Stimulated activated memory B cell treated with anti-CD40 and anti-IgM and Interleukin-4, amounts not matched to agents 10 μg/mL and 1 μg/mL and 100 μg/mL, for 72 hours (primary cell): ENCODE measurements around the gene BTBD16.

Source experiments
- ATAC-seq: fragments of 150-1000 bp; cut with Tn5 transposase; 2 replicates; pipeline ENCODE4 v1.10.0; 2021
- H3K27ac Mint-ChIP-seq: one replicate; pipeline ENCODE4 v1.8.0; 2022; ENCODE audit warnings: mild to moderate bottlenecking, mixed read lengths
- H3K27me3 Mint-ChIP-seq: one replicate; pipeline ENCODE4 v1.8.0; 2022; ENCODE audit warnings: mixed read lengths
- H3K36me3 Mint-ChIP-seq: one replicate; pipeline ENCODE4 v1.8.0; 2022; ENCODE audit warnings: mixed read lengths
- H3K4me1 Mint-ChIP-seq: one replicate; pipeline ENCODE4 v1.8.0; 2022; ENCODE audit warnings: mixed read lengths
- H3K4me3 Mint-ChIP-seq: one replicate; pipeline ENCODE4 v1.8.0; 2022; ENCODE audit warnings: mild to moderate bottlenecking, moderate library complexity, mixed read lengths
- H3K9me3 Mint-ChIP-seq: one replicate; pipeline ENCODE4 v1.8.0; 2022; ENCODE audit warnings: mixed read lengths

BTBD16 gene

GRCh38 chr10:122257041-122257440 lies 14.1 kb upstream of the BTBD16 start:
- peaks cover 16% of the 10 kb centered on the region for H3K27me3 Mint-ChIP-seq
- H3K4me3 Mint-ChIP-seq = no peak overlapping the region
- H3K4me1 Mint-ChIP-seq = no peaks in the 10 kb centered on the region
- H3K36me3 Mint-ChIP-seq = no peaks in the 10 kb centered on the region
- H3K27ac Mint-ChIP-seq = no peak overlapping the region
- peaks cover 3% of the 10 kb centered on the region for H3K9me3 Mint-ChIP-seq
- ATAC-seq = no peak

- H3K9me3 Mint-ChIP-seq = peaks cover 8% of the 10 kb centered on the region
- no peak overlapping the region for H3K4me3 Mint-ChIP-seq
- H3K36me3 Mint-ChIP-seq = peaks cover 5% of the 10 kb centered on the region
- H3K4me1 Mint-ChIP-seq = no peaks in the 10 kb centered on the region
- peak; percentile 51 for ATAC-seq
- H3K27ac Mint-ChIP-seq = no peak overlapping the region
- peaks cover 22% of the 10 kb centered on the region for H3K27me3 Mint-ChIP-seq
These were observed 12.7 kb upstream of the BTBD16 start for GRCh38 chr10:122258136-122259074.

- Mint-ChIP-seq H3K36me3 (peaks cover 6% of the 10 kb centered on the region), H3K4me3 (no peak overlapping the region), H3K27me3 (peaks cover 29% of the 10 kb centered on the region), H3K4me1 (no peaks in the 10 kb centered on the region), H3K9me3 (peaks cover 10% of the 10 kb centered on the region), H3K27ac (no peak overlapping the region)
- no peak for ATAC-seq
These were observed 12.0 kb upstream of the BTBD16 start for GRCh38 chr10:122259075-122259466.

- Mint-ChIP-seq H3K4me1 (no peaks in the 10 kb centered on the region), H3K4me3 (no peak overlapping the region), H3K9me3 (peaks cover 10% of the 10 kb centered on the region), H3K27ac (no peak overlapping the region), H3K36me3 (peaks cover 6% of the 10 kb centered on the region), H3K27me3 (peaks cover 35% of the 10 kb centered on the region)
- no peak for ATAC-seq
These were observed 9.5 kb upstream of the BTBD16 start for GRCh38 chr10:122261584-122261983.

GRCh38 chr10:122263971-122264370 lies 7.1 kb upstream of the BTBD16 start:
- Mint-ChIP-seq H3K4me1 (no peaks in the 10 kb centered on the region), H3K36me3 (peaks cover 6% of the 10 kb centered on the region), H3K27ac (no peak overlapping the region), H3K27me3 (peaks cover 49% of the 10 kb centered on the region), H3K9me3 (peaks cover 10% of the 10 kb centered on the region), H3K4me3 (no peak overlapping the region)
- no peak for ATAC-seq

GRCh38 chr10:122264436-122264835 lies 6.7 kb upstream of the BTBD16 start:
- Mint-ChIP-seq H3K4me3 (no peak overlapping the region), H3K4me1 (no peaks in the 10 kb centered on the region), H3K36me3 (peaks cover 6% of the 10 kb centered on the region), H3K27me3 (peaks cover 45% of the 10 kb centered on the region), H3K9me3 (peaks cover 10% of the 10 kb centered on the region), H3K27ac (no peak overlapping the region)
- no peak for ATAC-seq

- H3K4me1 Mint-ChIP-seq = no peaks in the 10 kb centered on the region
- no peak for ATAC-seq
- H3K36me3 Mint-ChIP-seq = peaks cover 6% of the 10 kb centered on the region
- peaks cover 40% of the 10 kb centered on the region for H3K27me3 Mint-ChIP-seq
- no peak overlapping the region for H3K27ac Mint-ChIP-seq
- no peak overlapping the region for H3K4me3 Mint-ChIP-seq
- H3K9me3 Mint-ChIP-seq = peaks cover 10% of the 10 kb centered on the region
These were observed 6.2 kb upstream of the BTBD16 start for GRCh38 chr10:122264931-122265330.

GRCh38 chr10:122265896-122266295 lies 5.2 kb upstream of the BTBD16 start:
- Mint-ChIP-seq H3K27me3 (peaks cover 36% of the 10 kb centered on the region), H3K36me3 (peaks cover 6% of the 10 kb centered on the region), H3K4me3 (no peak overlapping the region), H3K27ac (no peak overlapping the region), H3K4me1 (no peaks in the 10 kb centered on the region), H3K9me3 (peaks cover 10% of the 10 kb centered on the region)
- no peak for ATAC-seq

GRCh38 chr10:122267849-122268737 lies 3.0 kb upstream of the BTBD16 start:
- Mint-ChIP-seq H3K4me3 (no peak overlapping the region), H3K27me3 (peaks cover 34% of the 10 kb centered on the region), H3K4me1 (no peaks in the 10 kb centered on the region), H3K36me3 (peaks cover 5% of the 10 kb centered on the region), H3K9me3 (peaks cover 5% of the 10 kb centered on the region), H3K27ac (no peak overlapping the region)
- ATAC-seq = peak; percentile 57

GRCh38 chr10:122269059-122269687 lies 1.9 kb upstream of the BTBD16 start:
- Mint-ChIP-seq H3K9me3 (no peaks in the 10 kb centered on the region), H3K4me1 (no peaks in the 10 kb centered on the region), H3K4me3 (no peak overlapping the region), H3K36me3 (no peaks in the 10 kb centered on the region), H3K27ac (no peak overlapping the region), H3K27me3 (peaks cover 23% of the 10 kb centered on the region)
- no peak for ATAC-seq

GRCh38 chr10:122273966-122274545 lies 3.0 kb downstream of the BTBD16 start:
- H3K27me3 Mint-ChIP-seq = no peaks in the 10 kb centered on the region
- no peak overlapping the region for H3K27ac Mint-ChIP-seq
- H3K4me3 Mint-ChIP-seq = no peak overlapping the region
- no peaks in the 10 kb centered on the region for H3K4me1 Mint-ChIP-seq
- no peak for ATAC-seq
- no peaks in the 10 kb centered on the region for H3K36me3 Mint-ChIP-seq
- no peaks in the 10 kb centered on the region for H3K9me3 Mint-ChIP-seq

- H3K4me3 Mint-ChIP-seq = no peak overlapping the region
- H3K9me3 Mint-ChIP-seq = no peaks in the 10 kb centered on the region
- H3K27ac Mint-ChIP-seq = no peak overlapping the region
- ATAC-seq = no peak
- peaks cover 3% of the 10 kb centered on the region for H3K27me3 Mint-ChIP-seq
- H3K36me3 Mint-ChIP-seq = no peaks in the 10 kb centered on the region
- H3K4me1 Mint-ChIP-seq = peaks cover 4% of the 10 kb centered on the region
These were observed 5.6 kb downstream of the BTBD16 start for GRCh38 chr10:122276611-122277208.

- Mint-ChIP-seq H3K9me3 (no peaks in the 10 kb centered on the region), H3K36me3 (no peaks in the 10 kb centered on the region), H3K27me3 (peaks cover 12% of the 10 kb centered on the region), H3K27ac (no peak overlapping the region), H3K4me3 (no peak overlapping the region), H3K4me1 (peaks cover 4% of the 10 kb centered on the region)
- no peak for ATAC-seq
These were observed 6.5 kb downstream of the BTBD16 start for GRCh38 chr10:122277526-122278136.

- ATAC-seq = no peak
- H3K9me3 Mint-ChIP-seq = no peaks in the 10 kb centered on the region
These were observed 8.6 kb downstream of the BTBD16 start for GRCh38 chr10:122279725-122280141.

More at GRCh38 chr10:122279725-122280141, 8.6 kb downstream of the BTBD16 start:
- Mint-ChIP-seq H3K4me1 (peaks cover 4% of the 10 kb centered on the region), H3K27ac (no peak overlapping the region), H3K27me3 (peaks cover 20% of the 10 kb centered on the region), H3K36me3 (no peaks in the 10 kb centered on the region), H3K4me3 (no peak overlapping the region)
